HUES64 (cell line): Measurements from ENCODE around the gene MEN1.

Experiments used
- H3K27ac ChIP-seq: 2 replicates; pipeline ENCODE4 v1.7.0; 2013; ENCODE audit warnings: low read depth, low read length, inconsistent platforms
- H3K27me3 ChIP-seq: 2 replicates; pipeline ENCODE4 v1.6.1; 2013; ENCODE audit warnings: mild to moderate bottlenecking, low read length; ENCODE audit not compliant: insufficient read depth
- H3K36me3 ChIP-seq: 2 replicates; pipeline ENCODE4 v1.6.1; 2013; ENCODE audit warnings: mild to moderate bottlenecking, low read length; ENCODE audit not compliant: insufficient read depth
- H3K4me1 ChIP-seq: 2 replicates; pipeline ENCODE4 v1.6.1; 2013; ENCODE audit warnings: mild to moderate bottlenecking, low read length, moderate library complexity; ENCODE audit not compliant: insufficient read depth
- H3K4me3 ChIP-seq: 2 replicates; pipeline ENCODE4 v1.5.1; 2013; ENCODE audit warnings: mild to moderate bottlenecking, low read length, moderate library complexity
- H3K9ac ChIP-seq: 2 replicates; pipeline ENCODE4 v1.6.1; 2013; ENCODE audit warnings: mild to moderate bottlenecking, low read depth, low read length
- H3K9me3 ChIP-seq: 2 replicates; pipeline ENCODE4 v1.6.1; 2013; ENCODE audit warnings: low read depth, low read length; ENCODE audit not compliant: insufficient read depth
- WGBS: fragments of 150-250, 120-280 bp; methylation state at CpG from one replicate; pipeline ENCODE4 v1.1.7; 2013; ENCODE audit warnings: missing lambda C conversion rate; 5-methylcytosine and 5-hydroxymethylcytosine counted together

Gene MEN1

GRCh38 chr11:64844330-64845128 is 34.2 kb upstream of the MEN1 start, which contains the start of gene CDC42BPG:
Gene CDC42BPG (minus strand): TSS chr11:64844653. CDS start chr11:64844569, 84 bp downstream.
- peak within 1 kb of the TSS; percentile 69 for H3K9ac ChIP-seq
- H3K9me3 ChIP-seq: no peaks in the 10 kb centered on the region
- H3K4me1 ChIP-seq: peaks cover 10% of the 10 kb centered on the region; the same call in 1 of the 2 replicates
- peak within 1 kb of the TSS; percentile 80; the same call in 1 of the 2 replicates for H3K27ac ChIP-seq
- peaks cover 9% of the 10 kb centered on the region; the same call in 1 of the 2 replicates for H3K36me3 ChIP-seq
- H3K27me3 ChIP-seq: no peaks in the 10 kb centered on the region
- peak within 1 kb of the TSS; percentile 87 for H3K4me3 ChIP-seq
- WGBS: under 1% methylated on average over 95 of the region's 96 CpGs

DNA sequence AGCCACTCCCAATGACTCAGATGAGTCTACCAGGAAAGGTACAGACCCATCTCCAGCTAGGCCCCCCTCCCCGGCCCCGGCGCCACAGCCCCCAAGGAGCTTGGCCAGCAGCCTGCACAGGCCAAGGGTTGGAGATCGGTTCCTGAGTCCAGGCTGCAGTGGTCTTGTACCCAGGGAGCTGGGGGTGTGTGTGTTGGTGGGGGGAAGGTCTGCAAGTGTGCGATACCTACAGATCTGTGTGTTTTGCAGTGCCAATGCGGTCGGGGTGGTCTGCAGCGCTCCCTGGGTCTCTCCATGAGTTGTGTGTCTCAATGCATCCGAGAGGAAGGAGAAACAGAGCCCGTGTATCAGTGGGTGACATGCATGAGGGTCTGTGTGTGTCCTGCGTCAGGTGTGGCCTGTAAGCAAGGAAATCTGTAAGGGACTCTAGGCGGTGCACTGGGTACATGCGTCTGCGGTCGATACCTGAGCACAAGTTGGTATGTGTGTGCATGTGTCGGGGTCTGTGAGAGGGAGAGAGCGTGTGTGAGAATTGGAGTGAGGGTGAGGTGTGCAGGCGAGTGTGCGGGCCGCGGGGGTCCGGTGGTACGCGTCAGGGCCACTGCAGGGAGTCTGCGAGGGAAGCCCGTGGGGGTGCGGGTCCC is 33.5 kb upstream of the MEN1 start:
- H3K4me1 ChIP-seq: peaks cover 10% of the 10 kb centered on the region; the same call in 1 of the 2 replicates
- no peak overlapping the region for H3K27ac ChIP-seq
- WGBS: 43% methylated on average over 27 of the region's 27 CpGs
- no peaks in the 10 kb centered on the region for H3K9me3 ChIP-seq
- H3K27me3 ChIP-seq: no peaks in the 10 kb centered on the region
- peak overlapping the region; percentile 87 for H3K4me3 ChIP-seq
- no peak overlapping the region; the same call in 1 of the 2 replicates for H3K9ac ChIP-seq
- H3K36me3 ChIP-seq: peaks cover 13% of the 10 kb centered on the region; the same call in 1 of the 2 replicates

GRCh38 chr11:64842851-64843685 is 32.7 kb upstream of the MEN1 start:
- no peak overlapping the region for H3K4me3 ChIP-seq
- H3K9me3 ChIP-seq: no peaks in the 10 kb centered on the region
- H3K27ac ChIP-seq: peak overlapping the region; percentile 69
- 60% methylated on average over 19 of the region's 19 CpGs for WGBS
- peak overlapping the region; percentile 61; the same call in 1 of the 2 replicates for H3K9ac ChIP-seq
- H3K27me3 ChIP-seq: no peaks in the 10 kb centered on the region
- peaks cover 10% of the 10 kb centered on the region; the same call in 1 of the 2 replicates for H3K4me1 ChIP-seq
- H3K36me3 ChIP-seq: peaks cover 16% of the 10 kb centered on the region

DNA sequence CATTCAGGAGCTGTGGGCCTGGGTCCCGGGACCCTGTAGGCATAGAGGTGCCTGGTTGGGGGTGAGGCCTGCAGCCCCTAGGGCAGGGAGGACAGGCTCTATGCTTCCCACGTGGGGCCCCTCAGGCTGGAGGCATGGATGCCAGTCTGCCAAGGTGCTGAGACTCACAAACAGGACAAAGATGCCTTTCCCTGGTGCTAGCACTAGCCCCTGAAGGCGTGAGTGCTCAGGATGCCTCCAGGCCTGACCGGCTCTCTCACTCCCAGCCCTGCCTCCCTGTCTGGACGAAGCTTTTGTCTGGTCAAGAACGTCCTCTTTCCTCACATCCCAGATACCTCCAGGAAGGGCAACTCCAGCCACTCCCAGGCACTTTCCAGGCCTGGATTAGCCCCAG is 32.0 kb upstream of the MEN1 start:
- peaks cover 19% of the 10 kb centered on the region for H3K36me3 ChIP-seq
- WGBS: 66% methylated on average over 6 of the region's 6 CpGs
- H3K27me3 ChIP-seq: no peaks in the 10 kb centered on the region
- no peaks in the 10 kb centered on the region for H3K9me3 ChIP-seq
- H3K27ac ChIP-seq: peak overlapping the region; percentile 69
- H3K4me3 ChIP-seq: no peak overlapping the region
- H3K4me1 ChIP-seq: peaks cover 10% of the 10 kb centered on the region; the same call in 1 of the 2 replicates
- peak overlapping the region; percentile 61 for H3K9ac ChIP-seq

GRCh38 chr11:64841592-64842365 is 31.4 kb upstream of the MEN1 start:
- Histone ChIP-seq H3K4me3 (no peak overlapping the region), H3K9me3 (no peaks in the 10 kb centered on the region), H3K9ac (peak overlapping the region; percentile 61; the same call in 1 of the 2 replicates), H3K27me3 (no peaks in the 10 kb centered on the region), H3K4me1 (peaks cover 10% of the 10 kb centered on the region; the same call in 1 of the 2 replicates), H3K27ac (peak overlapping the region; percentile 69; the same call in 1 of the 2 replicates), H3K36me3 (peaks cover 19% of the 10 kb centered on the region)
- WGBS: 87% methylated on average over 15 of the region's 15 CpGs

- 95% methylated on average over 24 of the region's 24 CpGs for WGBS
These were observed 29.8 kb upstream of the MEN1 start for GRCh38 chr11:64839887-64840782.

GRCh38 chr11:64839335-64839734 is 29.0 kb upstream of the MEN1 start:
- Histone ChIP-seq H3K27ac (no peak overlapping the region), H3K36me3 (peaks cover 19% of the 10 kb centered on the region), H3K27me3 (no peaks in the 10 kb centered on the region), H3K4me3 (no peak overlapping the region), H3K9me3 (no peaks in the 10 kb centered on the region), H3K9ac (no peak overlapping the region), H3K4me1 (peaks cover 10% of the 10 kb centered on the region; the same call in 1 of the 2 replicates)
- WGBS: 93% methylated on average over 13 of the region's 13 CpGs

More at GRCh38 chr11:64839887-64840782, 29.8 kb upstream of the MEN1 start:
- Histone ChIP-seq H3K9ac (no peak overlapping the region), H3K4me3 (no peak overlapping the region), H3K4me1 (peaks cover 10% of the 10 kb centered on the region; the same call in 1 of the 2 replicates), H3K36me3 (peaks cover 19% of the 10 kb centered on the region), H3K27me3 (no peaks in the 10 kb centered on the region), H3K9me3 (no peaks in the 10 kb centered on the region), H3K27ac (no peak overlapping the region)

- Histone ChIP-seq H3K27ac (no peak overlapping the region), H3K4me3 (no peak overlapping the region), H3K4me1 (peaks cover 10% of the 10 kb centered on the region; the same call in 1 of the 2 replicates), H3K27me3 (no peaks in the 10 kb centered on the region), H3K9me3 (no peaks in the 10 kb centered on the region), H3K9ac (no peak overlapping the region), H3K36me3 (peaks cover 22% of the 10 kb centered on the region)
- WGBS: 95% methylated on average over 28 of the region's 28 CpGs
These were observed 28.4 kb upstream of the MEN1 start for GRCh38 chr11:64838600-64839334.

DNA sequence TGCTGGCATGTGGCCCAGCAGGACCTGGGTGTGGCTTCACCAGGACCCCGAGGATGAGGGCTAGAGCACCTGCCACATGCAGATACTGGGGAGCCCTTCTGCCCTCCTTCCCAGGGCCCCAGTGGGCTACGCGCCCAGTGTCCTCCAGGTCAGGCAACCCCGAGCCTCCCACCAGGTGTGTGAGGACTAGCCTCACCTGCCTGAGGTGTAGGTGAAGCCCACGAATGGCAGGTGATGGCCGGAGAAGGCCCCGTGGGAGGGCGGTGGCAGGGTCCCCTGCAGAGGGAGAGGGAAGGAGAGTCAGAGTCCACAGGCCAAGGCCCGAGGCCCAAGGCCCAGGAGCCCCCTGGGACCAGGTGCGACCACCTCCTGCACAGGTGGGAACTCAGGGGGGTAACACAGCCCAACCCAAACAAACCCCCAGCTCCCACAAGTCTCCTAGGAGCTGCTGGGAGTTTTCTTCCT is 27.6 kb upstream of the MEN1 start:
- Histone ChIP-seq H3K9ac (no peak overlapping the region), H3K4me3 (no peak overlapping the region), H3K36me3 (peaks cover 28% of the 10 kb centered on the region), H3K27ac (no peak overlapping the region), H3K9me3 (no peaks in the 10 kb centered on the region), H3K27me3 (no peaks in the 10 kb centered on the region), H3K4me1 (peaks cover 10% of the 10 kb centered on the region; the same call in 1 of the 2 replicates)
- 94% methylated on average over 10 of the region's 10 CpGs for WGBS
